Stimulated activated CD4-positive, alpha-beta T cell treated with anti-CD3 and anti-CD28 coated beads, TNF-alpha, amount 100 ng/mL, for 24 hours (primary cell): ENCODE results near the gene GRAMD4.

Experiments
- DNase-seq, 3 experiments: peaks; one replicate each; pipeline ENCODE4 v3.0.0-alpha.2; 2020; ENCODE audit warnings: low read depth in 3 of 3

The GRAMD4 gene, protein sequence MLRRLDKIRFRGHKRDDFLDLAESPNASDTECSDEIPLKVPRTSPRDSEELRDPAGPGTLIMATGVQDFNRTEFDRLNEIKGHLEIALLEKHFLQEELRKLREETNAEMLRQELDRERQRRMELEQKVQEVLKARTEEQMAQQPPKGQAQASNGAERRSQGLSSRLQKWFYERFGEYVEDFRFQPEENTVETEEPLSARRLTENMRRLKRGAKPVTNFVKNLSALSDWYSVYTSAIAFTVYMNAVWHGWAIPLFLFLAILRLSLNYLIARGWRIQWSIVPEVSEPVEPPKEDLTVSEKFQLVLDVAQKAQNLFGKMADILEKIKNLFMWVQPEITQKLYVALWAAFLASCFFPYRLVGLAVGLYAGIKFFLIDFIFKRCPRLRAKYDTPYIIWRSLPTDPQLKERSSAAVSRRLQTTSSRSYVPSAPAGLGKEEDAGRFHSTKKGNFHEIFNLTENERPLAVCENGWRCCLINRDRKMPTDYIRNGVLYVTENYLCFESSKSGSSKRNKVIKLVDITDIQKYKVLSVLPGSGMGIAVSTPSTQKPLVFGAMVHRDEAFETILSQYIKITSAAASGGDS

DNA sequence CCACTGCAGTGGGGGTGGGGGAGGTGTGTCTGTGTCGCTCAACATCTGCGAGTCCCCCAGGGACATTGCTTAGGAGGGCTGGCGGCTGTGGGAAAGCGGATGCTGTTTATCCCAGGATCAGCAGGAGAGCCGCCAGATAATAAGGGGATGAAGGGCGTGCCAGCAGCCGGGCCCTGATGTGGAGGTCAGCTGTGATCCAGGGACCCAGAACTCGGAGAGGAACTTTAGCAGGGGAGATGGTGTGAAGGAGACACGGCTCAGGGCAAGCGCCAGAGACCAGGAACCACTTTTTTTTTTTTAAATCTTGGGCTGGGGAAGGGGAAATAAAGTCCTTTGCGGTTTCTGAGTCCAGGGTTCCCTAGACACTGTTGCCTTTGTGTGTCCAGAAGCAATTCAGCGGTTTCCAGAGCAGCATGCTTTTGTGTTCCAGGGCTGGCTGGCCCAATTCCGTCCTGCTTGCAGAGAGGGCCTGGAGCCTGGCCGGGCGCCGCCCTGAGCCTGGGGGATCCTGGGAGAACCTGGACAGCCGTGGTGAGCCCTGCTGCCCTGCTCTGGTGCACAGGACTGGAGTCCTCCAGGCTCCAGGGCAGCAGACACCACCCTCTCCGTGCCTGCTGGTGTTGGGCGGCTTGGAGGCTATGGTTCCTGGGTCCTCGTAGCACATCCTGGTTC lies at the start of gene GRAMD4:
TSS of gene GRAMD4 (plus strand) at position 557 of the 672 bp plus-strand sequence. CDS start 6,414 bp downstream, outside the sequence.
- DNase-seq = no peak

DNA sequence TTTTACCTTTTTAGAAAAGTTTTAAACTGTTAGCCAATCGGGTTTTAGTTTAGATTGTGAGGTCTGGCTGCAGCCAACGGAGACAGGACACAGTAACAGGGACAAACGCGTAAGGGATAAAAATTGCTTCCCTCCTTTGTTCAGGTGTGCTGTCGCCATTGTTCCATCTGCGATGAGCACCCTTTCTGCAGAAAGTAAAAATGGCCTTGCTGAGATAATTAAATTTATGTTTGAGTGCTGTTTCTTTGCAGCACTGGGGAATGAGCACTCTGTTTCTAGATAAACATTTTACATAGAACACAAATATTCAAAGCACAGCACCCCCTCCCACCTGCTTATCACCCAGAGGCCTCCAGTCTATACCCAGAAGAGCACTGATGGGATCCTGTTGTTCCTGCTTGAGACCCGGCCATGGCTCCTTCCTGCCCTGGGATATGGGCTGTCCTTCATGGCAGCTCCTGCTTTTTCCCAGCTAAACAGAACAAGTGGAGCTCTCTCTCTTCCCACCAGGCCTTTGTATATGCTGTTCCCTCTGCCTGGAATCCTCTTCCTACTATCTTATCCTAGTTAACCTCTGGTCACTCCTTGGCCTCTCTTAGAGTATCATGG lies 48.4 kb upstream of the GRAMD4 start:
- no peak for DNase-seq

DNA sequence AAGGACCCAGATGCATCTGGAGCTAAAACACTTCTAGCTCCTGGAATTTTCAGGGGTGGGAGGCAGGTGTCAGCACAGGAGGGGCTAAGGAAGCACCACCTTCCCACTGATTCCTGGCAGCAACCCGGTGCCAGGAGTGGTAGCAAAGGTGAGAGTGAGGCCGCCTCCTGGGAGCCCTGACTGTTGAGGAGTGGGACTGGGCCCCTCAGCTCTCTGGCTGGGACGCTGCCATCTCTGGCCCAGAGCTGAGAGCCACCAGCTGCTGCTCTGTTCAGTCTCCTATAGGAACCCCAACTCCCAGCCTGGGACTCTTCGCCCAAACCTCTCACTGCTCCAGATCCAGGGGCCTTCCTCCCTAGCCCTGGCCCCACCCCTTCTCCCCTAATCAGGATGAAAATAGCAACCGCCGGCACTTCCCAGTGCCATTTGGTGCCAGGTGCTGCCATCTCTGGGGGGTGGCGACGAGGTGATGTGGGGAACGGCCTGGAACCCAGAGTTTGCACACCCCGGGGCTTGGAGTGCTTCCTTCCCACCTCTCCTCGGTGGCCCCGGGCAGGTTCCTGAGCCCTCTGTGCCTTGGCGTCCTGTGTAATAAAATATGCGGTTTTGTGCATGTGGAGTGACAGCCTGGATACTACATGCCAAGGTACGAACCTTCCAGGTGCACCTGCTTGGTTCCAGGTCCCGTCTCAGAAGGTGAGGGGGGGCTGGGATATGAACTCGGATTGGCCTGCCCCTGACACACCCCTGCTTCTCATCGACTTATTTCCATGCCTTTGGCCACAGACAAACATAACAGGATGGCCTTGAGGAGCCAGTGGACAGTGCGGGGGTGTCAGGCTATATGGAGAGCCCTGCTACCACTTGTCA lies 47.0 kb upstream of the GRAMD4 start:
- no peak for DNase-seq

DNA sequence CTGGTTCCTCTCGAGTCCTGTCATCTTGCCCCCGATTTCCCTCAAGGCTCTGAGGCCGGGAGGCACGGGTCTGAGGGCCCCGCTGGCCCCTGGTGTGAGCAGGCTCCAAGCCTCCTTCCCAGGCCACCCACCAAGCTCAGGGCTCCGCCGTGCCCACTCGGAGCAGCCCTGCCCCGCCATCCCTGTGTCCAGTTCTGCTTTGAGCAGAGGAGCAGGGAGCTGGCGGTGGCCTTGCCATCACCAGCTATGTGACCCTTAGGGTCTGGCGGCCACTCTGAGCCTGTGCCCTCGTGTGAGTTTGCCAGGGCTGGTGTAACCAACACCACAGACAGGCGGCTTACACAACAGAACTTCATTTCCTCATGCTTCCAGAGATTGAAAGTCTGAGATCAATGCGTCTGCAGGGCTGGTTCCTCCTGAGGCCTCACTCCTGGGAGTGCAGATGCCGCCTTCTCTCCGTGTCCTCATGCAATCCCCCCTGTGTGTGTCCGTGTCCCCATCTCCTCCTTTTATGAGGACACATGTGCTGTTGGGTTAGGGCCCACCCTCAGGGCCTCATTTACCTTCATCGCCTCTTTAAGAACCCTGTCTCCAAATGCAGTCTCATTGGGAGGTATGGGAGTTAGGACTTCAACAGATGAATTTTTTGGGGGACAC lies 46.3 kb upstream of the GRAMD4 start:
- DNase-seq = no peak

DNA sequence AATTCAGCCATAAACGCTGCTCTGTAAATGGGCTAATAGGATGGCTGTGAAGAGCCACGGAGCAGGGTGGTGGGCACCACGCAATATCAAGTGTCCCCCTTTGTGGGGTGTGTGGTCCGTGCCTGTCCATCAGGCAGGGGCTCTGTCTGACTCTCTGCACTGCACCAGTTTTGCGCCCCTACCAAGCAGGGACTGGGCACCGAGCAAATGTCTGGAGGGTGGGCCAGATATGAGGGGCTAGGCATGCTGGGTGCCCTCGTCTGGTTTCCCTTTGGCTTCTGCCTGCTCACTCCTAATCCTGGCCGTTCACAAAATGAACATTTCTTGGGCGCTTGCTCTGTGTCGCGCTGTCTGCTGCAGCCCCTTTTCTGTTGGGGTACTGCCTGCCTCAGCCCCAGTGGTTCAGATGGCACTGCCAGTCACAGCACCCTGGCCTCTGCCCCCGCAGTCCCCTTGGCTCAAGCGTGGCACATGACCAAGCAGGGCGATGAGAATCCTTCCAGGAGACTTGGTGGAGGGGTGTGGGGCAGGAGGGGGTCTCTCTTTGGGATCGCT lies 45.7 kb upstream of the GRAMD4 start:
- no peak for DNase-seq

DNA sequence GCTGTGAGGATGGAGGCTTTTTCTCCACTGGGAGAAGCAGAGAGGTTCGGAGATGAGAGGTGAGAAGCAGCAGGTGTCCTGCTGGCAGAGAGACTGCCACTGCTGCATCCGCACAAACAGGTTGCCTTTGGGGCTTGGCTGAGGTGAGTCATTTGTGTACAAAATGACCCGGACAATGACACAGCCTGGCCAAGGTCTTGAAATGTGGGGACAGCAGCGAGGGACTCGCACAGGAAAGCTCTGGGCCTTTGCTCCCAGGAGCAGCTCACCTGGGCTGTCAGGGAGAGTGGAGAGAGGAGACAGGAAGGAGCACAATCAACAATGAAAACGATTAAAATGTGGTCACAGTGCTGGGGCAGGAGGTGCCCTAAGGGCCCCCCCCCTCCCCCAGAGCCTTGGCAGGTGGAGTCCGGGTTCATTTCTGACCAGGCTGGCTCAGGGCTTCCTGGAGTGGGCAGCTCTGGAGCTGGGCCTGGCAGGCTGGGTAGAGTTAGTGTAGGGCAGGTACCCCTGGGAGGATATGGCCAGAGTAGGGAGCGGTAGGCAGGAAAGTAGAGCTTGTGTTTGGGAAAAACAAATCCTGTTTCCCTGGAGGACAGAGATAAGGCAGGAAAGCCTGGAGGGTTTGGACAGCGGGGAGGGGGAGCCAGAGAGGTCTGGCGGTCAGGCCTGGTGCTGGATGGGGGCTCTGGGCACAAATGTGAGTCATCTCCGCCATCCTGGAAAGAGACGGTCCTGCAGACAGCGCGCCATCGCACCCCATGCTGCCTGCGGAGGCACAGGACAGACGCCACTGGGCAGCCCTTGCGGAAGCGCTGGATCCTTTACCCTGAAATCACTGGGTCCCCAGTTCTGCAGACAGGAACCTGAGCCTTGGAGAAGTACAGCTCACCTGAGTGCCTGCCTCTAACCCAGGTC lies 44.9 kb upstream of the GRAMD4 start:
- DNase-seq = no peak

DNA sequence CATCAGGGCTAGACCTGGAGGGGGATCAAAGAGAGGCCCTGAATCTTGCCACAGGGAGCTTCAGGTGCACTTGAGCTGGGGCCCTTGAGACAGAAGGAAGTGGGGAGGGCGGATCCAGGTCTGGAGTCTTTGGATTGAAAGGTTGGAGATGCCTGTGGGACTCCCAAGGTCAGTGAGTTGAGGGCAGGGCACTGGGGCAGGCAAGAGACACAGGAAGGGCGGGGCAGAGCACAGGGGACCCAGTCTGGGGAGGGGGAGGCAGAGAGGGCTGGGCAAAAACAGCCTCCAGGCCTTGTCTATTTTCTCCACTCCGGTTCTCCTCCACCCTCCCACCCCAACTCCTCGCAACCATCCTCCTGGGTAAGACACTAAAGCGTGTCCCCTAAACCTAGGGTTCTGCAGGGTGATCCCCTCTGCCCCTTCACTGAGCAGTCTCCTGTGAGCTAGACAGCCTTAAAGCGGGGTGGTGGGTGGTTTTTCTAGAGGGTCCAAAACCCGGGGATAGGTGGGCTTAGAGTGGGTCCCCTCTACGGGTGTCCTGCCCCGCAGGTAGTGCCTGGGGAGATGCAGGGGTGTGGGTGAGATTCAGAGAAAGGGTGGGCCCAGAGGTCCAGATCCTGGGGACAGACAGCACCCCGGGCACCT lies 44.2 kb upstream of the GRAMD4 start:
- no peak for DNase-seq

DNA sequence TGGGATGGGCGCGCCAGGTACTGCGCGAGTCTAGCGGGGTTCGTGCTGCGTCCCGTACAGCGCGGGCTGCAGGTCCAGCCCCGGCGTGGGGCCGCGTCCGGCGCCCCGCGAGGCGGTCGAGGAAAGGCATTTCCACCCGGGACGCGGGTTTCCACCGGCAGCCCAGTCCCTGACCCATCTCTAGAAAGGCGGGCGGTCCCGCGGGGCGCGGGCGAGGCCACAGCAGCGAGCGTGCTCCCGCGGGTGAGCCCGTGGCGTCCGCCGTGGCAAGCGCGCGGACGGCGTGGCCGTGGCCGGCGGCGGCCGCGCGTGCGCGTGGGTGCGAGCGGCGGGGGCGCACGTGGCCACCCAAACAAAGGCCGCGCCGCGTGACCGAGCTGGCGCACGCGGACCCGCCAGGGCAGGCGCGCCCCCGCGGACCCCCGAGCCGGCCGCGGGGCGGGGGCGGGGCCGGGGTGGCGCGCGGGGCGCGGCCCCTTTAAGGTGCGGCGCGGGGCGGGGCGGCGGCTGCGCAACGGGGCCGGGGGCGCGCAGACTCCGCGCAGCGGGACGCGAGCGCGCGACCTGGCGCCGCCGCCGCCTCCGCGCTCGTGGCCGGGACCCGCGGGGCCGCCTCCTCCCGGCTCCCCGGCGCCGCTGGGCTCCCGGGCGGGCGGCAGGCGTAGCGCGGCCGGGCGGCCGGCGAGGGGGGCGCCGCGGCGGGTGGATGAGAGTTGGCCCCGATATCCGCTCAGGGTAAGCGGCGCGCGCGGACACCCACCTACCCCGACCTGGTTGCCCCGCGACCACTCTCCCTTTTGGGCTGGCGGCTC lies 43.4 kb upstream of the GRAMD4 start:
- peak in 2 of 3 experiments; percentile 34 to 57 for DNase-seq

DNA sequence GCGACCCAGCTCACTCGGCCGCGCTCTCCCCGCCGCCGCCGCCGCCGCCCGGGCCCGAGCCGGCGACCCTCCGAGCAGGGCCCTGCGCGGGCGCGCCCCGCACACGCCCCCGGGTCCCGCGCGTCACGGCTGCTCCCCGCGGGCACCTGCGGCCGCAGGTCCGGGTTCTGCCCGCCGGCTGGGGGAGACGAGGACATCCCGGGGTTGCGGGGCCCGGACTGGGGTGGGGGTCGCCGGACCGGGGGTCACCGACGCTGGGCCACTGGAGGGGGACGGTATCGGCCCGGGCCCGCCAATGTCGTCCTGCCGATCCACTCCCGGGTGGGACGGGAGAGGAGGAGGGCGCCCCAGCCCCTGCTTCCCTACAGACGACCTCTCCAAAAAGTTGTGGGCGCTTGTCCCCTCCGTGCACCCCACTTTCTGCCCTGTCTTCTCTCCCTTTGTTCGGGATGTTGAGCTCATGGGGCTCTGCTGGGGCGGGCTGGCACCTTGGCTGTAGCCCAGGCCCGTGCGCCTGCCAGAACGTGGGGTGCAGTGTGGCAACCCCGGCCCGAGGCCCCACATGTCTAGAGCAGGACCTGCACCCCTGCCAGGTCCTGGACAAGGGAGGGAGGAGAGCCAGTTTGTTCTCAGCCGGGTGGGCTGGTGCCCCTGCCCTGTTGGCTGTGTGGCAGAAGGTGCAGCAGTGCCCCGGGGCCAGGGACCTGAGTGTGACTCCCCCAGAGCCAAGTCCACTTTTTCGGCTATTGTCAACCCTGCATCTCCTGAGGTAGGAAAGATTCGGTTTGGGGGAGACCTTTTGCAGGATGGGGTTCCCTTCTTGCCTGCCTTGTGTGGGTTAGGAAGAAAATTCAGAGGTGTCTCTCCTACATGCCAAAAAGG lies 42.6 kb upstream of the GRAMD4 start:
- no peak for DNase-seq

DNA sequence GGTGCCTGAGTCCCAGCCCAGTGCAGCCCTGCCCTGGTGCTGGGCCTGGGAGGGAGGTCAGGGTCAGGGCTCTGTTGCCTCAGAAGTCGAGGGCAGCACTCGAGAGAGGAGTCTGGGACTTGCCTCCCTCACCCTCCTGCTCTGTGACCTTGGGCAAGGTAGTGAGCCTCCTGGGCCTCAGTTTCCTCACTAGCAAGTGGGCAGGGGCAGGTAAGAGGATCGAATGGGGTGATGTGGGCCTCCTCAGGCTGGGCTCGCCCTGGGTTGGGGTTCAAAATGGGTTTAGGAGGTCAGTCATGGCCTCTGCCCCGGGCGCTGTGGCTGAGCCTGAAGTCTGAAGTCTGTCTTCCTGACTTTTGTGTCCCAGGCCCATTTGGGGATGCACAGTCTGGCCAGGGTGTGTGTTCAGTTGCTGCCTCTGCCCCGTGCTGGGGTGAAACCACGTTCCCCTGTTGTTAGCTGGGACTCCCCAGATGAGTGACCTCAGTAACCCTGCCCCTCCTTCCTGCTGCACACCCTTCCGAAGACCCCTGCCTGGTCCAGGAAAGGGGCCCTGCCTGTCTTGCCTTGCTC lies 41.8 kb upstream of the GRAMD4 start:
- no peak for DNase-seq

DNA sequence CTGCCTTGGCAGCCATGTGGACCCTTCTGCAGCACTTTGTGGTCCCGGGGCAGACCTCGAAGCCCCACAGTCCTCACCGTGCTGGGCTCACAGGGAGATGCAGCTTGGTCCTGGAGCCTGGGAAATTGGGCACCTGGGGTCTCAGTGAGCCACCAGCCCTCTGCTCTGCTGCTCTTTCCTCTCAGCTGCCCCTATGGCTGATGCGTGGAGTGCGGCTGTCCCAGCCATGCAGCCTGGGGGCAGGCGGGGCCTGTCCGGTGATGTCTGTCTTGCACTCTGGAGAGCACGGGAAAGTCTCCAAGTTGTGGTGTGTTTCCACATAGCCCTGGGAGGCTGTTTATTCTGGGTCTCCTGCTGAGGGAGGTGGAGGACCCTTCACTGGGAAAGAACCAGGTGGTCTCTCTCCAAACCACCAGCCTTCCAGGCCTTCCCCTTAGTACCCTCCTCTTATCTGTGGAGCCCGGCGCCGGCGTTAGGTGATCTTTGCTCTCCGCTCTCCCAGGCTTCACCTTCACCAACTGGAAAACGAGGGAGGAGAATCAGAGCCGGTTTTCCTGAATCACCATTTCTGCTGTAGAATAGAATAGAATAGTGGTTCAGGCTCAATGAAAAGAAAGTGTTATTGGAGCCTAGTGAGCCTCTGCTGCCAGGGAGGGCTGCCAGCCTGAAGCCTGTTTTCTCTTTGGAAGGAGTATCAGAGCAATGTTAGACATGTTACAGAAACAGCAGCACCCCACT lies 41.2 kb upstream of the GRAMD4 start:
- DNase-seq = no peak

DNA sequence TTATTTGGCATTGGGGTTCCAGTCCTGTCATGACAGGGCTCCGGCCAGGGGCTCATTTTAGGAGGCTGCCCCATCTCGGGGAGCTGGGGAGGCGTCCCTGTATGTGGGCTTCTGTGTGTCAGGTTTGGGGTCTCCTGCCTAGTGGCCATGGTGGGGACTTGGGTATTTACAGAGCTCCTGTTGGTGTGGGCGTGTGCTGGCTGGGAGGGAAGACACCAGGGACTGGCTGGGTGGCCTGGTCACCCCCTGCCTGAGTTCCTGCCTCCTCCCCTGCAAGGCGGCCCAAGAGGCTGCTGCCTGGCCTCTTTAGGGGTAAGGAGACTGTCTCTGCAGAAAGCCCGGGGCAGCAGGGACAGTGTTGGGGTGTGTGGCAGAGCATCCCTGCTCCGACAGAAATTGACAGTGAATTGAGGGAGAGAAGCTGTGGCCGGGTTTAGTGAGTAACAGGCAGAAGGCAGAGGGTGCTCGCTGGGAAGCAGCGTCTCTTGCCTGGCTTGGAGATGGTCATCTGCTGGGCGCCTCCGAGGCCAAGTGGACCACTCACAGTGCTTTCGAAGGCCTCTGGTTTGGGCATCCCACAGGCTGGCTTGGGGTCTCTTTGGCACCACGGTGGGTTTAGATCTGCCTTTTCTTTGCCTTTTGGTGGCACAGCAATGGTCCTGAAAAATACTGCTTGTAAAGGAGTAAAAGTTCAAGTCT lies 40.3 kb upstream of the GRAMD4 start:
- DNase-seq = no peak

DNA sequence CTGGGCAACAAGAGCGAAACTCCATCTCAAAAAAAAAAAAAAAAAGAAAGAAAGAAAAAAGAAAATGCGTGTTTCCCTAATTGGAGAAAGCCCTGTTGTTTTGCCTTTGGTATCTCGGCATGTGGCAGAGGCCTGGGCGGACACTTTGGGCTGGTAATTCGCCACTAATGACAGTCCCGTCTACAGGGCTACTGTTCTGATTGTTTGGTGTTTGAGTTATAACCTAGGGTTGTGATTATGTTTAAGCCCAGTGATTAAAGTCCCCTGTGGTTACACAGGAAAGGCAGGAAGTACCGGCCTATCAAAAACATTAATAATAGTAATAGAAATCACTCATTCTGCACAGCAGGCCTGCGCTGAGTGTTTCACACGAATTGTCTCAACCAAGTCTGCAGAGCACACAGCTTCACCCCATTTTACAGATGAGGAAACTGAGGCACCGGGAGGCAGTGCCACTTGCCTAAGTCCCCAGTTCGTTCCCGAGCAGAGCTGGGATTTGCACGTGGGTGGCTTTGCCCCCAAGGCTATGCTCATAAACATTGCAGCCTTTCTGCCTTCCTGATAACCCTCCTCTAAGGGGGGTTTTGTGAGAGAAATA lies 39.1 kb upstream of the GRAMD4 start:
- DNase-seq = no peak

DNA sequence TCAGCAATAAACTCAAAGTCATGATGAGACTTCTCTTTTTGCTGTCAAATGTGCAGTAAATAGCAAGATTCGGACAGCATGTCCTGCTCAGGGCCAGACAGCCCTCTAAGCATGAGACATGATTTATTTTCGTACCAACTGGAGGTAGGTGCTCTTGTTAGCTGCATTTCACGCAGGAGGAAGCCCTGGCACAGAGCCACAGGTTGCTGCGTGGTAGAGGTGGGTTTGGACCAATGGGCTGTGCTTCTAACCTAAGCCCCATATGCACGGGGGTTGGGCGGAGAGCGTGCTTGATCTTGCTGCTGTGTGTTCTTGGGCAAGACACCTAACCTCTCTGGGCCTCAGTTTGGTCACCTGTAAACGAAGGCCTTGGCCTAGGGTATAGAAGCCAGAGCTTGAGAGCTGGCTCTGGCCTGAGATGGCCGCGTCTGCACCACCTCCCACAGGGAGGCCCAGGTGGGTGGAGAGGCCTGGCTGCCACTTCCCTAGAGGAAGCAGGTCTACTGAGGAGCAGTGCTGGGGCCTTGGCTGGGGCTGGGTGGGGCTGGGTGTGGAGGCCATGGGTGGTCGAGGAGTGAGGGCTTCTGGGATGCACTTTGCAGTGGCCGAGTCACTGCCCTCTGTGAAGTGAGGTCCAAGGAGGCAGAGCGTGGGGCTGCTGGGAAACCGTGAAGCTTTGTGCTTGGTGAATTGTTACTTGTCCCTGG lies 38.5 kb upstream of the GRAMD4 start:
- DNase-seq = no peak
